IMR-90 (cell line): Measurements from ENCODE around the gene ARNT2.

ENCODE experiments used
- BHLHE40 ChIP-seq: fragments of 150-350 bp; IDR thresholded peaks from 2 replicates; pipeline ENCODE4 v1.6.1; 2016; ENCODE audit warnings: mild to moderate bottlenecking, low read depth, low read length
- CEBPB ChIP-seq: IDR thresholded peaks from 2 replicates; pipeline ENCODE4 v1.6.1; 2012; ENCODE audit warnings: low read depth, low read length, improper control_type of control experiment
- CTCF ChIP-seq: conservative IDR thresholded peaks from 2 replicates; pipeline ENCODE4 v1.5.1; 2012; ENCODE audit warnings: mild to moderate bottlenecking, low read depth, low read length, improper control_type of control experiment
- ELK1 ChIP-seq: fragments of 150-350 bp; IDR thresholded peaks from 2 replicates; pipeline ENCODE4 v1.6.1; 2016; ENCODE audit warnings: low read depth, mild to moderate bottlenecking, low read length, moderate library complexity, borderline replicate concordance
- MAFK ChIP-seq: IDR thresholded peaks from 2 replicates; pipeline ENCODE4 v1.6.1; 2012; ENCODE audit warnings: low read depth, low read length, improper control_type of control experiment
- MAZ ChIP-seq: IDR thresholded peaks from 2 replicates; pipeline ENCODE4 v1.6.1; 2012; ENCODE audit warnings: low read depth, mild to moderate bottlenecking, low read length, improper control_type of control experiment, moderate library complexity, borderline replicate concordance
- MXI1 ChIP-seq: IDR thresholded peaks from 2 replicates; pipeline ENCODE4 v1.6.1; 2012; ENCODE audit warnings: low read depth, mild to moderate bottlenecking, low read length, moderate library complexity, borderline replicate concordance
- NFE2L2 ChIP-seq: fragments of 150-350 bp; IDR thresholded peaks from 2 replicates; pipeline ENCODE4 v1.6.1; 2016; ENCODE audit warnings: low read depth, mild to moderate bottlenecking, low read length
- POLR2A ChIP-seq: IDR thresholded peaks from 2 replicates; pipeline ENCODE4 v1.6.1; 2012; ENCODE audit warnings: mild to moderate bottlenecking, low read depth, low read length
- RAD21 ChIP-seq: IDR thresholded peaks from 2 replicates; pipeline ENCODE4 v1.6.1; 2012; ENCODE audit warnings: low read length, improper control_type of control experiment
- RCOR1 ChIP-seq: IDR thresholded peaks from 2 replicates; pipeline ENCODE4 v1.6.1; 2012; ENCODE audit warnings: mild to moderate bottlenecking, low read length, improper control_type of control experiment; ENCODE audit not compliant: insufficient replicate concordance
- RFX5 ChIP-seq: IDR thresholded peaks from 2 replicates; pipeline ENCODE4 v1.8.0; 2012; ENCODE audit warnings: low read depth, mild to moderate bottlenecking, low read length, moderate library complexity
- SMC3 ChIP-seq: fragments of 150-350 bp; IDR thresholded peaks from 2 replicates; pipeline ENCODE4 v1.6.1; 2016; ENCODE audit warnings: low read depth, mild to moderate bottlenecking, antibody characterized with exemption, low read length, moderate library complexity
- TF ChIP-seq, protein P1 (sequence below): fragments of 150-350 bp; IDR thresholded peaks from 2 replicates; pipeline ENCODE4 v1.6.1; 2017; ENCODE audit warnings: mild to moderate bottlenecking, antibody characterized with exemption, low read length, low read depth

GRCh38 chr15:80466543-80466942, 62.4 kb downstream of the ARNT2 start:
- TF ChIP-seq CTCF = no peak
- TF ChIP-seq RFX5 = no peak
- no peak for TF ChIP-seq RAD21
- no peak for TF ChIP-seq POLR2A
- no peak for TF ChIP-seq MAZ
- no peak for TF ChIP-seq NFE2L2
- no peak for TF ChIP-seq MXI1
- no peak for TF ChIP-seq CEBPB
- no peak for TF ChIP-seq ELK1
- no peak for TF ChIP-seq RCOR1
- TF ChIP-seq BHLHE40 = no peak
- TF ChIP-seq SMC3 = no peak
- TF ChIP-seq MAFK = no peak
- TF ChIP-seq, protein P1, sequence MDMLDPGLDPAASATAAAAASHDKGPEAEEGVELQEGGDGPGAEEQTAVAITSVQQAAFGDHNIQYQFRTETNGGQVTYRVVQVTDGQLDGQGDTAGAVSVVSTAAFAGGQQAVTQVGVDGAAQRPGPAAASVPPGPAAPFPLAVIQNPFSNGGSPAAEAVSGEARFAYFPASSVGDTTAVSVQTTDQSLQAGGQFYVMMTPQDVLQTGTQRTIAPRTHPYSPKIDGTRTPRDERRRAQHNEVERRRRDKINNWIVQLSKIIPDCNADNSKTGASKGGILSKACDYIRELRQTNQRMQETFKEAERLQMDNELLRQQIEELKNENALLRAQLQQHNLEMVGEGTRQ = no peak
